ENCODE results near the gene TSEN2. TPM values are rescaled to one million over a fixed set of nuclear protein-coding genes. Genes with fewer than 3 reads are reported as not detected.
"Not testable (repeated sequence)": the region's sequence is repeated elsewhere in the genome, so short reads cannot be mapped to it uniquely, and the experiment has no call there.

Gene TSEN2
- polyA plus RNA-seq, 10 donors = 7.6 to 15.4 (median 11.0) TPM

- DNase-seq = no peak
Observed at GRCh38 chr3:12503126-12503957, 19.1 kb downstream of the TSEN2 start.

DNA sequence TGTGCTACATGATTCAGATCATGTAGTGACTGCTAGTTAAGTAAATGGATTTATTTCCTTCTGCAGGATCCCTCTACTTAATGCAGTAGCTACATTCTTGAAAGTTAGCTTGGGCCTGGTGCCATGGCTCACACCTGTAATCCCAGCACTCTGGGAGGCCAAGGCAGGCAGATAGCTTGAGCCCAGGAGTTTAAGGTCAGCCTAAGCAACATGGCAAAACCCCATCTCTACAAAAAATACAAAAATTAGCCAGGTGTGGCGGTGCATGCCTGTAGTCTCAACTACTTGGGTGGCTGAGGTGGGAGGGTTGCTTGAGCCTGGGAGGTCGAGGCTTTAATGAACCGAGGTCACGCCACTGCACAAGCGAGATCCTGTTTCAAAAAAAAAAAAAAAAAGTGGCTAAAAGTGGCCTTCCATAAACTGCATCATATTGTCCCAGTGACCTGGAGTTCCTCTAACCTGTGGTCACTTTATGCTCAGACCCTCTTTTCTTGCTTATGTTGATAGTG lies 22.0 kb downstream of the TSEN2 start:
- no peak for DNase-seq

DNA sequence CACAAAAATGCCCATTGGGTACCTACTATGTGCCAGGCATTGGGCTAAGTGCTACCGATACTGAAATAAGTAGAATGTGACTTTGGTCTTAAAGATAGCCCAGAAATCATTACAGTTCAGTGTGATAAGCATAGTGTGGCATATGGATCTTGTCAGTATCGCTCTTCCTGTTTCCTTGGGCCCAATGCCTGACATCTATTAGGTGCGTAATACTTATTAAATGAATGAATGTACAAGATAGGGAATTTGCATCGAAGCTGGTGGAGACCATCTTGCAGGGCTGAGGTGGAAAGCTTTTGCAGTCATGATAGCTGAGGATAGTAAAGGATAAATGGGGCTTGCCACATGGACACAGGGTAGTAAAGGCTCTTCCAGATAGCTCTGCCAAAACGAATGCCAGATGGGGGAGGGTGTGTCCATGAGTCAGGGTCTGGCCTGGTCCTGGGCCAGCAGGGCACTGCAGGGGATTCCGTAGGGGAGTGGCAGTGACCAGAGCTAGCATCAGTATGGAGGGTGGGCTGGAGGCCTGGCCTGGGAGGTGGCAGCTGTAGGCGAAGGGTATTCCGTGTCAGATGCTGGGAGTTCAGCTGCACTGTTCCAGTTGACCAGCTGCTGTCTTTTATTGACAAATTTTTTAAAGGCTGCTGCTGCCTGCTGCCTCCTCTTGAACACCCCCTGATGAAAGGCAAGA lies 23.5 kb downstream of the TSEN2 start:
- peak in 2 of 3 donors; percentile 40 to 55 for DNase-seq

DNA sequence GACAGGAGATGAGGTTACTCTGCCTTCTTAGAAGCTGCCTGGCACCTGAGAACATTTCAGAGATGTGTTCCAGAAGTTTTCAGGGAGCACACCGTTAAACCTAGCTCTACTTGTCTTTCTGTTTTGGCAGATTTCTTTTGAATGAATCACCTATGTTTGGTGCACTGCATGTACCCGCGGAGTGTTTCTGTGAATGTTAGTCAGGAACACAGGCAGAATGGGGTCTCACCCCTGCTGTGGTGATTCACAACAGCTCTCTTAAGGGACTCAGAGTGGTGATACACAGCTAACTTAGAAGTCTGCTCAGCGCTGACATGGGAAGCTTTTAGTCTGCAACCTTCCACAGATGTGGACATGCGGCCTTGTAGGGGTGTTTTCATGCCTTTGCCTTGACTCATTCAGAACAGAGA lies 24.0 kb downstream of the TSEN2 start:
- peak in 1 of 3 donors; percentile 94 for DNase-seq

DNA sequence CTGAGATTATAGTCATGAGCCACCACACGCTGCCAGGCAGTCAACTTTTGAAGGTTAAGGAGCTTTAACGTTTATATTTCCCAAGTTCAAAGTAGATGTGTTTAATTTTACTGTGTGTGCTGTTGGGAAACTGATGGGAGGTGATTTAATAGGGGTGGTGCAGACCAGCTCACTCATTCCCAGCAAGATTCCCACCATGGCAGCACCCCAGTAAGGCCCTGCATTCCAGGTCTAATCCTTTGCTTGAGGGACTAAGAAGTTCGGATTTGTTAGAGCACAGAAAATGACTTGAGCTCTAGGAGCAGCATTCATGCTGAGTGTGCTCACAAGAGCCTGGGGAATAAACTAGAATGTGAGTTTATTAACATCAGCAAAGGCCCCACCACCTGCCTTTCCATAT lies 25.2 kb downstream of the TSEN2 start:
- DNase-seq = no peak

DNA sequence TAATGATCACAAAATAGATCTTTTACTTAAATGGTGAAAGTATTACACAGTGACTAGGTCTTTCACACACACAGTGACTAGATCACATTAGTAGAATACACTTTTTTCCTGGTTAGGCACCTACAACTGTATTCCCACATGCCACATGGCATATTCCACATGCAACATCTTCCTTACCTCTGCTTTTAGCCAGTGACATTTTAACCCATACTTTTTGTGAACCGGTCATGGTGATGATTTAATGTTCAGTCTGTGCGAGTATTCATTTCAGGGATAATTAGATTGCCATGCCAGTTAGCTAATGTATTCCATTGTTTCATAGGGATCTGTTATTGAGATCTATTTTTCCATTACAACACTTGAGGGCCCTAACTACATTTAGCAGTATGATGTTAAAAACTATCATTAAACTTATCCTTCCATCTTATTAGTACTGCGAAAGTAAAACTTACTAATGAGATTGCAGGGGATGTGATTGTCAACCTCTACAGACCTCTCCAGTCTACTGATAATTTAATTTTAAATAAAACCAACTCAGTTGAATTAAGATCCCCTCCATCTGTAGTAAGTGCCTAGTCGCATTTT lies 28.3 kb downstream of the TSEN2 start:
- no peak for DNase-seq

DNA sequence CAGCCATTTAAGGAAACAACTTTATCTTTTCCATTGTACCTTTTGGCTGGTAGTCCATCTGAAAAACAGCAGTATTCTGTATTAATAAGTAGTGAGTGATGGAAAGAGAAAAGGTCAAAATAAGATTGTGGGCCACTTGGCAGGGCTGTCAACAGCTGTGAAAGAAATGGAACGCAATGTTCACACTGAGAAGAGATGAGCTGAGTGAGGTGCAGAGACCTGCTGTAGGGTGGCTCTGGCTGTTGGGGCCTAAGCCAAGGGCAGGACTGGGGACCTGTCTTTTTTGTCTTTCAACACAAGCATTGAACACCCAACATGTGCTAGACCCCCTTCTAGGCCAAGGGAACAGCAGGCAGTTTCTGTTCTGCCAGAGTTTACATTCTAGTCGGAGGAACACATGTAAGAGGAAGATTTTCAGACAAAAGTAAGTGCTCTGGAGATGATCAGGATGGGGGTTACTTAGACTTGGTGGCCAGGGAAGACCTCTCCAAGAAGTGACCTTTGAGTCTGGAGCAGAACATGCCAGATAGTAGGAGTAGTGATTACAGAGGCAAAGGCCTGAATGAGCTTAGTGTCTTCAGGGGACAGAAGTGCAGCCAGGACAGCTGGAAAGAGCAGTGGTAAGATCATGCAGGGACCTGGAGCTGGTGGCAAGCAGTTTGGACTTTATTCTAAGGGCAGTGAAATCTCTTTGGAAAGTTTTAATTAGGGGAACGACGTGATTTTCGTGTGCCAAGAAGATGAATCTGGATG lies 29.6 kb downstream of the TSEN2 start:
- DNase-seq = no peak

DNA sequence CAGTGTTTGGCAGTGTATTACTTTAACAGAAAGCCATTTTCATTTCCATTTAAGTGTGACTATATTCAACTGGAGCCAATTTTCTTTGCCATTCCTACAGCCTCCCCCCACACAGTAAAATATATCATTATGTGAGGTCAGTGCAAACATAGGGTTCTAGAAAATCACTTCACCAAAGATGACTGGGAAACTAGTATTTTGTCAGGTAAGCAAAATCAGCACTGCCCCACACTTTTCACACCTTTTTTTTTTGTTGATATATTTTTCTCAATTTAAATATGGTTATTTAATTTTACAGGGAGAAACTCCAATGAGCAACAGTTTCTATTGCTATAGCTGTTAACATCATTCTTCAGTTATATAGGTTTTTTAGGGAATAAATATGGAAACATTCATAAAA lies 31.4 kb downstream of the TSEN2 start:
- DNase-seq = no peak

GRCh38 chr3:12516873-12517272 lies 32.6 kb downstream of the TSEN2 start:
- DNase-seq = no peak

- no peak for DNase-seq
Observed at GRCh38 chr3:12518261-12519028, 34.2 kb downstream of the TSEN2 start.

DNA sequence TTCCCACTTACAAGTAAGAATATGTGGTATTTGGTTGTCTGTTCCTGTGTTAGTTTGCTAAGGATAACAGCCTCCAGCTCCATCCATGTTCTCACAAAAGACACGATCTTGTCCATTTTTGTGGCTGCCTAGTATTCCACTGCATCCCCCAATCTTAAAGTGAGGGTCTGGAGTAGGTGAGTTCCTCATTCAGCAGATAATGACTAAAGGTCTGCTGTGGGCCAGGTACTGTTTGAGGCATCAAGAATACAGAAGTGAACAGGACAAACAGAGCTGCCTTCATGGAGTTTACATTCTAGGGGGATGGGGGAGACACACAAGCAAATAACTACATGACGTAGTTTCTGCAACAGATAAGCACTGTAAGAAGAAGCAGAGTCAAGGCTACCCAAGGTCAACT lies 36.7 kb downstream of the TSEN2 start:
- DNase-seq = no peak

- DNase-seq = no peak
Observed at GRCh38 chr3:12522721-12523120, 38.4 kb downstream of the TSEN2 start.

DNA sequence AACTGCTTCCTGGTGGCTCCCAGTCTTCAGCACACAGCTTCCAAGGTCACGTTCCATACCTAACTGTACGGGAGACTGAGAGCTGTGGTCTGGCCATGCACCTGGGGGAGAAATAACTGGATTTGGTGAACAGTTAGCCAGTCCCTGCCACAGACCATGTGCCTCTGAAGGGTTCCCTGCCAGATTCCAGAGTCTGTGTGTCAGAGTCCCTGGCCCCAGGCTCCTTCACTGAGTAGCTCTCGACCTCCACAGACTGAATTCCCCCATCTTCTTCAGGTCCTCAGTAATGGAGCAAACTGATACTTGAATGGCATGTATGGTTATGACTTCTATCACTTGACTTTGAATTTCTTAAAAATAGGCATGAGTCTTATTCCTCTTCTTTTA lies 43.5 kb downstream of the TSEN2 start:
- no peak for DNase-seq

- no peak for DNase-seq
Observed at GRCh38 chr3:12532182-12532581, 47.9 kb downstream of the TSEN2 start.

GRCh38 chr3:12536423-12536822 lies 52.1 kb downstream of the TSEN2 start:
- no peak for DNase-seq

- no peak for DNase-seq
Observed at GRCh38 chr3:12541625-12542024, 57.3 kb downstream of the TSEN2 start.

DNA sequence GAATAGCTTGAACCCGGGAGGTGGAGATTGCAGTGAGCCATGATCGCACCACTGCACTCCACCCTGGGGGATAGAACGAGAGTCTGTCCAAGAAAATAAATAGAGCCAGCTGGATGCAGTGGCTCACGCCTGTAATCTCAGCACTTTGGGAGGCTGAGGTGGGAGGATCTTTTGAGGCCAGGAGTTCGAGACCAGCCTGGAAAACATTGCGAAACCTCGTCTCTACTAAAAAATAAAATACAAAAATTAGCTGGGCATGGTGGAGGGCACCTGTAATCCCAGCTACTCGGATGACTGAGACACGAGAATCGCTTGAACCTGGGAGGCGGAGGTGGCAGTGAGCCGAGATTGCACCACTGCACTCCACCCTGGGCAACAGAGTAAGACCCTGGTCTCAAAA lies 59.2 kb downstream of the TSEN2 start:
- DNase-seq = not testable (repeated sequence)

DNA sequence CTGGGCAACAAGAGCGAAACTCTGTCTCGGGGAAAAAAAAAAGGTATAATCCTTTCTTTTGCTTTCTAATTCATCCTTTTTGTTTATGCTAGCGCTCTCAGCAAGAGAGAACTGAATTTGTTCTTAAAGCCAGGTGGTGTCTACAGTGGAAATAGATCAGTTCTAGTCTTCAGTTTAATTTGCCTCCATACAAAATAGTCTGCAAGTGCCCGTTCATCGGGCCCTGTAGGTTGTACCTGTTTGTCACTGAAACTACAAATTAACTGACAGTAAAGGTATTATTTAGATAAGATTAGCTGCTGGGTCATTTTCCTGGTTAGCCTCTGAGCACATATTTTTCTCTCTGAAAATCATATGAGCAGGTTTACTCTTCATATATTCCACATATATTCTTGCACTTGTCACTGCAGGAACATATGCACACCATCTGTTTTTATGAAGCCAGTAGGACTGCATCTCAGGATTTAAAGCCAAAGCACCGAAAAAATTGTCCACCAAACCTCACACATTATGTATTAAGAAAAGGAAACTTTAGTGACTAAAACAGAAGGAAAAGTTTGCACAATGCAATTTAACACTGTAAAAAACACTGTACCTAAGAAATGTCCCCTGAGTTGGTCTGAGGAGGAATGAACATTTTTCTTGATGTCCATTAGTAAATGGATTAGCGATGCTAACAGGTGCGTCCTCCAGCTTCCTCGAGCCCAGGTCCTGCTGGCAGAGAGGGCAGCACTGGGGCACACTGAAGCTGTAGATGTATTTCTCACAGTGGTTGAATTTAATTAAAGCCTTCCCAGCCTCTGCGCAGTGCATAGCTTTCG lies 60.6 kb downstream of the TSEN2 start:
- no peak for DNase-seq

- no peak for DNase-seq
Observed at GRCh38 chr3:12545473-12545791, 61.2 kb downstream of the TSEN2 start, which contains the start of gene MKRN2OS. MKRN2OS (minus strand) TSS chr3:12545499; CDS start chr3:12545464, 35 bp downstream.
